Natural killer cell treated with Interleukin-12 subunit alpha and Interleukin-12 subunit beta and Interleukin-15 and Interleukin-18, amount 100 ng/mL, for 72 hours (primary cell): ENCODE measurements around the gene TMEM63B. TPM values are rescaled to one million over a fixed set of nuclear protein-coding genes. Genes with fewer than 3 reads are reported as not detected.
"Not testable (repeated sequence)": the region's sequence is repeated elsewhere in the genome, so short reads cannot be mapped to it uniquely, and the experiment has no call there.

Experiments
- ATAC-seq, 2 donors: fragments of 150-1000 bp; cut with Tn5 transposase in 1 of 2; sonication (Bioruptor Pico), chemical (Tn5 transposase) in 1 of 2; 2 replicates each; pipeline ENCODE4 v1.10.0; 2021
- DNase-seq: peaks from one replicate; pipeline ENCODE4 v3.0.0; 2022; ENCODE audit warnings: low spot score
- H3K27ac Mint-ChIP-seq, 2 donors: 1 replicate in 1 of 2; 2 replicates in 1 of 2; pipeline ENCODE4 v1.8.0; 2022; ENCODE audit warnings: mixed read lengths in 2 of 2, mild to moderate bottlenecking in 1 of 2, moderate library complexity in 1 of 2
- H3K27me3 Mint-ChIP-seq, 2 donors: 1 replicate in 1 of 2; 2 replicates in 1 of 2; pipeline ENCODE4 v1.8.0; 2022; ENCODE audit warnings: mixed read lengths in 2 of 2
- H3K36me3 Mint-ChIP-seq: one replicate; pipeline ENCODE4 v1.8.0; 2022; ENCODE audit warnings: mixed read lengths
- H3K4me1 Mint-ChIP-seq, 2 donors: 1 replicate in 1 of 2; 2 replicates in 1 of 2; pipeline ENCODE4 v1.8.0; 2022; ENCODE audit warnings: low read depth in 2 of 2, mixed read lengths in 2 of 2, mild to moderate bottlenecking in 1 of 2
- H3K4me3 Mint-ChIP-seq: one replicate; pipeline ENCODE4 v1.8.0; 2022; ENCODE audit warnings: mixed read lengths
- H3K9me3 Mint-ChIP-seq: 2 replicates; pipeline ENCODE4 v1.8.0; 2022; ENCODE audit warnings: mixed read lengths
- total RNA-seq, 2 donors: library from RNA; stranded (reverse); gene quantifications; one replicate each; pipeline ENCODE4 v1.2.3, GENCODE V29; 2022

The TMEM63B gene
- total RNA-seq, 2 donors from 2014 or later: 21.2 to 22.2 TPM

GRCh38 chr6:44088827-44089590 is 38.3 kb upstream of the TMEM63B start:
- DNase-seq: no peak
- Mint-ChIP-seq H3K4me3 (no peak overlapping the region), H3K27me3 (no peaks in the 10 kb centered on the region), H3K27ac (no peak overlapping the region), H3K9me3 (no peaks in the 10 kb centered on the region), H3K36me3 (no peaks in the 10 kb centered on the region), H3K4me1 (no peaks in the 10 kb centered on the region)
- no peak for ATAC-seq

GRCh38 chr6:44090465-44090864 is 36.9 kb upstream of the TMEM63B start:
- H3K4me3 Mint-ChIP-seq: no peak overlapping the region
- H3K36me3 Mint-ChIP-seq: no peaks in the 10 kb centered on the region
- no peak overlapping the region for H3K27ac Mint-ChIP-seq
- DNase-seq (no peak), ATAC-seq (no peak)
- no peaks in the 10 kb centered on the region for H3K27me3 Mint-ChIP-seq
- no peaks in the 10 kb centered on the region for H3K4me1 Mint-ChIP-seq
- no peaks in the 10 kb centered on the region for H3K9me3 Mint-ChIP-seq

- not testable (repeated sequence) for DNase-seq, H3K27ac Mint-ChIP-seq, ATAC-seq, H3K4me1 Mint-ChIP-seq, H3K9me3 Mint-ChIP-seq, H3K36me3 Mint-ChIP-seq, H3K27me3 Mint-ChIP-seq, H3K4me3 Mint-ChIP-seq
These were observed 36.0 kb upstream of the TMEM63B start for GRCh38 chr6:44091356-44091755.

GRCh38 chr6:44091981-44092884 is 35.1 kb upstream of the TMEM63B start:
- Mint-ChIP-seq H3K4me3 (no peak overlapping the region), H3K27ac (no peak overlapping the region), H3K4me1 (peaks cover 0 to 3% of the 10 kb centered on the region in 2 donors), H3K36me3 (no peaks in the 10 kb centered on the region), H3K9me3 (no peaks in the 10 kb centered on the region), H3K27me3 (no peaks in the 10 kb centered on the region)
- DNase-seq (no peak), ATAC-seq (no peak)

- Mint-ChIP-seq H3K4me3 (no peak overlapping the region), H3K36me3 (no peaks in the 10 kb centered on the region), H3K27ac (no peak overlapping the region), H3K9me3 (no peaks in the 10 kb centered on the region), H3K27me3 (no peaks in the 10 kb centered on the region), H3K4me1 (peaks cover 0 to 3% of the 10 kb centered on the region in 2 donors)
- ATAC-seq (no peak), DNase-seq (no peak)
These were observed 34.3 kb upstream of the TMEM63B start for GRCh38 chr6:44093066-44093465.

- no peaks in the 10 kb centered on the region for H3K9me3 Mint-ChIP-seq
- H3K36me3 Mint-ChIP-seq: no peaks in the 10 kb centered on the region
- H3K27me3 Mint-ChIP-seq: no peaks in the 10 kb centered on the region
- H3K4me3 Mint-ChIP-seq: no peak overlapping the region
- no peak for ATAC-seq
- H3K27ac Mint-ChIP-seq: peak overlapping the region in 1 of 2 donors; percentile 24
- H3K4me1 Mint-ChIP-seq: peaks cover 0 to 3% of the 10 kb centered on the region in 2 donors
- DNase-seq: no peak
These were observed 33.5 kb upstream of the TMEM63B start for GRCh38 chr6:44093750-44094402.

- DNase-seq (no peak), ATAC-seq (no peak)
- Mint-ChIP-seq H3K27me3 (no peaks in the 10 kb centered on the region), H3K36me3 (no peaks in the 10 kb centered on the region), H3K4me1 (peaks cover 0 to 3% of the 10 kb centered on the region in 2 donors), H3K9me3 (no peaks in the 10 kb centered on the region), H3K4me3 (no peak overlapping the region), H3K27ac (peak overlapping the region in 1 of 2 donors; percentile 24)
These were observed 32.7 kb upstream of the TMEM63B start for GRCh38 chr6:44094403-44095242.

GRCh38 chr6:44095243-44095623 is 32.1 kb upstream of the TMEM63B start:
- H3K9me3 Mint-ChIP-seq, H3K4me1 Mint-ChIP-seq, ATAC-seq, H3K27ac Mint-ChIP-seq, H3K4me3 Mint-ChIP-seq, DNase-seq, H3K27me3 Mint-ChIP-seq, H3K36me3 Mint-ChIP-seq: not testable (repeated sequence)

GRCh38 chr6:44096612-44097011 is 30.7 kb upstream of the TMEM63B start:
- ATAC-seq: peak; percentile 69 to 88
- Mint-ChIP-seq H3K4me1 (peaks cover under 1 to 4% of the 10 kb centered on the region in 2 donors), H3K9me3 (no peaks in the 10 kb centered on the region), H3K27ac (no peak overlapping the region), H3K27me3 (no peaks in the 10 kb centered on the region), H3K36me3 (no peaks in the 10 kb centered on the region), H3K4me3 (no peak overlapping the region)
- peak; percentile 74 for DNase-seq

- Mint-ChIP-seq H3K27me3 (no peaks in the 10 kb centered on the region), H3K4me3 (no peak overlapping the region), H3K9me3 (no peaks in the 10 kb centered on the region), H3K4me1 (peaks cover 9 to 12% of the 10 kb centered on the region in 2 donors), H3K36me3 (no peaks in the 10 kb centered on the region), H3K27ac (no peak overlapping the region)
- no peak for ATAC-seq
- DNase-seq: no peak
These were observed 29.5 kb upstream of the TMEM63B start for GRCh38 chr6:44097782-44098317.

GRCh38 chr6:44099192-44099591 is 28.2 kb upstream of the TMEM63B start:
- ATAC-seq (no peak), DNase-seq (no peak)
- Mint-ChIP-seq H3K9me3 (no peaks in the 10 kb centered on the region), H3K36me3 (no peaks in the 10 kb centered on the region), H3K4me3 (no peak overlapping the region), H3K4me1 (peaks cover 9 to 20% of the 10 kb centered on the region in 2 donors), H3K27me3 (no peaks in the 10 kb centered on the region), H3K27ac (no peak overlapping the region)

GRCh38 chr6:44100088-44100550 is 27.2 kb upstream of the TMEM63B start:
- no peak overlapping the region for H3K27ac Mint-ChIP-seq

GRCh38 chr6:44101832-44102231 is 25.5 kb upstream of the TMEM63B start:
- no peak overlapping the region for H3K27ac Mint-ChIP-seq
- no peaks in the 10 kb centered on the region for H3K9me3 Mint-ChIP-seq
- H3K4me1 Mint-ChIP-seq: peaks cover 20 to 31% of the 10 kb centered on the region in 2 donors
- H3K36me3 Mint-ChIP-seq: no peaks in the 10 kb centered on the region
- no peak for ATAC-seq
- no peak overlapping the region for H3K4me3 Mint-ChIP-seq
- no peaks in the 10 kb centered on the region for H3K27me3 Mint-ChIP-seq
- no peak for DNase-seq

More at GRCh38 chr6:44100088-44100550, 27.2 kb upstream of the TMEM63B start:
- no peak for ATAC-seq
- Mint-ChIP-seq H3K4me3 (no peak overlapping the region), H3K4me1 (peaks cover 9 to 29% of the 10 kb centered on the region in 2 donors), H3K9me3 (no peaks in the 10 kb centered on the region), H3K27me3 (no peaks in the 10 kb centered on the region), H3K36me3 (no peaks in the 10 kb centered on the region)
- no peak for DNase-seq
